Measurements from ENCODE around the gene CEP112. TPM values are rescaled to one million over a fixed set of nuclear protein-coding genes. Genes with fewer than 3 reads are reported as not detected.
"Not testable (repeated sequence)": the region's sequence is repeated elsewhere in the genome, so short reads cannot be mapped to it uniquely, and the experiment has no call there.

The CEP112 gene
- total RNA-seq, 1 donor from 2014 or later: 5.1 TPM

DNA sequence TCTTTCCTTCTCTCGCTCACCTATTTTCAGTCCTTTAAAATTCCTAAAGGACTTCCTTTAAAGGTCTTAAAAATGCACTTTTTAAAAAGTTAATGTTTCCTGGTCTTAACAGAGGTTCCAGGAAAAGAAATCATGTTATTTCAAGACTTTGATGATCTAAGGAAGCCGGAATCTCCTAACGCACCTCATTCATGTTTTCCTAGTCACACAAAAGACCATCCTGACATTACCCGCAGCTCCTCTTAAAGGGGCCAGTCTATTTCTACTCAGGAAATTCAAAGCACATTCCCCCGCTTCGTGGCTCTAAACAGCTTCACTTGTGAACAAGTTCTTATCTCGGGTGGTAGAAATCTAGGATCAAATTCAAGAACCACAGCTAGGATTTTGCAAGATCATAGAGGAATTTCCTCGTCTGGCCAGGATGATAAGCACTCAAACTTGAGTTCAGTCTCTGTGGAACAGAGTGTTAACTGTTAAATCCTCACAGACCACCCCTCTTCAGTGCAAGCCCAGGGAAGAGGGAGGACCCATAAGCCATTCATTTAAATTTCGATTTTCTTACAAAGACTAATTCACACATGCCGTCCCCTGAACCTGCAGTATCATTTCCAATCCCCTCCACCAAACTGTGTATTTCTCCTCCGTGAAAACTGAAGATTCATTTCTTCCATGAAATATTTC, 493.4 kb downstream of the CEP112 start:
- intact Hi-C loops (cut with micrococcal nuclease): no loop called here

DNA sequence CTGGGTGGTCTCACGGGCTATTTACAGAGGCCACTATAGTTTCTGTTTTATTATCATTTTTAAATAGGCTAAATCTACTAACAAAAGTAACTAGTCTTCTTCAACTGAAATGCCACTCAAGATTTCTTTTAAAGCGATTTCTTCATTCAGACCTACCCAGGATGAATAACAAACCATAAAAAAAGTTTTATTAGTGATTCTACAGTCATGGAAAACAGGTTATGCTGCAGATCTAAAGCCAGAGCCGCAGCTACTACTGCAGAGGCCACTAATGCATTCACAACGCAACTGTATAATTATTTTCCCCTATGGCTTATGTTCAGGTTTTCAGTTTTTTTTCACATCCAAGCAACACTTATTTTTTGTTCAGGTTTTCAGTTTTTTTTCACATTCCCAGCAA, 494.3 kb downstream of the CEP112 start:
- intact Hi-C loops (cut with micrococcal nuclease): no loop called here

DNA sequence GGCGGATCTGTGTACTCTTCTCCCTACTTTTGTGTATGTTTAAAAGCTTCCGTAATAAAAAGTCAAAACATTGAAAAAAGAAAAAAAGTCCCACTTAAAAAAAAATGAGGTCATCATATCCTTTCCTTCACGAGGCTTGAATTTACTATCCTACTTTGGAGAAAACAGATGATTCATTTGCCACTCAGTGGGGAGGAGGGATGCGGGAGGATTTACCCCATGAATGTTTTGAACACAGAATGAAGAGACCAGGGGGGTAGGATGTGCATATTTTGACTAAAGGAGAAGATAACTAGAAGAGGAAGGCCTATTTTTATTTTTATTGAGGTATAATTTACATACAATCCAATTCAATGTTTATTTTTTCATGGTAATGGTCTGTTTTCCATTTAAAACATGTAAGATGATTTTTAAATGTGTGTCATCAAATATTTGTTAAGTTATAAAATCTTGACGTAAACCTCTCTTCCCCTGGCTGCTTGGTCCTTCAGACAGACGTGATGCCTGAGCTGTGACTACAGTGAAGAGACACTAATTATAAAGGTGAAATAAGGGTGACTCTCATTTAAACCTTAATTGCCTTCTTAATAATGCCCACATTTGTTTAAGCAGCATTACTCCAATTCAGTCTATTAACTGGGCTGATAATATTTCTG, 495.1 kb downstream of the CEP112 start:
- intact Hi-C loops (cut with micrococcal nuclease): no loop called here

DNA sequence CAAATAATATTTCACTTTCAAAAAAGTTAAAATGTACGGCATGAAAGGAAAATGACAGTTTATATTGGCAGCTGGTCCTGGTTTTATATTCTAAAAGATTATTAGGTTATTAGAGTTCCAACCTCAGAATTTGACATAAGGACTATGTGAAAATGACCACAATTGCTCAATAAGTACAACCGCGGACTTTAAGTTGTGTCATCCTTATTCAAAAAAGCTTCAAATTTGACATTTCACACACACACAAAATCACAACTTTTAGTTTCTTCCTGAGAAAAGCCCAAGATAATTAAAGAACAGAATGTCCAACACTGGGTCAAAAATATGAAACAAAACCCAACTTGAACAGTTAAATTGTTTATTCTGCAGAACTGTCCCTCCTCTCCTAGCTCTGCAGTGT, 497.3 kb downstream of the CEP112 start:
- intact Hi-C loops (cut with micrococcal nuclease): no loop called here

DNA sequence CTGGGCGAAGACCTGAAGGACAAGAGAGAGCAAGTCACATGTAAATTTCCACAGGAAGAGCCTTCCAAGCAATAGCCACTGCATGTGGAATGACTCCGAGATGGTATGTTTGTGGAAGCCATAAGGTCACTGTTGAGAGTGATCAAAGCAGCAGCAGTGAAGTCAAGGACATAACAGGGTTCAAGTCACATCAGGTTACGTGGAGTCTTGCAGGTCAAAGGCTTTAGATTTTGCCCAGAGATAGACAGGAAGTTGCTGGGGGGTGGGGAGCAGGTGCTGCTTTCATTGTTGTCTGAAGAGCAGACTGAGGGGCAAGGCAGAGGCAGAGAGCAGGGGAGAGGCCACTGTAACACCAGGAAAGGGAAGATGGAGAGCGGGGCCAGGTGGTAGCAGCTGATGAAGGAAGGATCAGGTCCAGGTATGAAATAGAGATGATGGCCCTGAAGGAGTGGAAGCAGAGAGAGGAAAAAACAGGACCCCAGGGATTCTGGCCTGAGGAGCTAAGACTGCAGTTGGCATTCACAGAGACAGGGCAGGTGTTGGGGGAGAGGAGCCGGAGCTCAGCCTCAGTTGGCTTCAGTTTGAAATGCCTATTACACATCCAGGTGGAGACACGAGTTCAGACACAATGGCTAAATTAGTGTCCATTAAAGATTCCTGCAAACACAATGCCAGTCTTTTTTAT, 501.2 kb downstream of the CEP112 start:
- intact Hi-C loops (cut with micrococcal nuclease): no loop called here

DNA sequence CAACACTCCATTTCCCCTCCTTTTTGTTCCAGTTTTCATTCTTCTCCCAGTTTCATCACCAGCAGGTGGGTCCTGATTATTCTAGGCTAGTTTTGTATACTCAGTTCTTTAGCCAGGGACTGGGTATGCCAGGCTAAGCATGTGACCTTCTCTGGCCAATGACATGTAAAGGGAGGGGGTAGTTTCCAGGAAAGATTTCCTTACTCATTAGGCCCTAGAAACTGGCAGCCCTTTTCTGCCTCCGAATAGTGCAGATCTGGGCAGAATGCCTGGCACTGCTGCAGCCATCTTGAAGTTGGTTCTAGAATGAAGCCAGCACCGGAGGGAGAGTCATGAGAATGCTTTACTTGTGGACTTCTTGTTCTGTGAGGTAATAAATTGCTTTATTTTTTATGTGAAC, 503.6 kb downstream of the CEP112 start:
- intact Hi-C loops (cut with micrococcal nuclease): no loop called here

DNA sequence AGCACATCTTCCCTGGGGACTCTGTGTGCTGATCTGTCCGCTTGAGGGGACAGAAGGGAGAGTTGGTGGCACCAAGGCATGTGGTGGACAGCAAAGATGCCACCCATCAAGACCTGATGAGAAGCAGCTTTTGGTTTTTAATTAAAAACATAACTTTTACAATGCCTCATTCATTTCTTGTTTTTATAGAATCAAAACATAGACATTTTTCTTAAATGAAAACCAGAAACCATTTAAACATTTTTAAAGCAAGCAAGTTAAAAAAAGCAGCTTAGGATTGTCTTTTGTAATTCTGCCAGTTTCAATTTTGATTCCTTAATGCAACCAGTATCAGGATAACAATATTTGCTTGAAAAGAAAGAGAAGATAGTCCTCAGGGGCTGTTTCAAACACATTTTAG, 506.8 kb downstream of the CEP112 start:
- intact Hi-C loops (cut with micrococcal nuclease): no loop called here

DNA sequence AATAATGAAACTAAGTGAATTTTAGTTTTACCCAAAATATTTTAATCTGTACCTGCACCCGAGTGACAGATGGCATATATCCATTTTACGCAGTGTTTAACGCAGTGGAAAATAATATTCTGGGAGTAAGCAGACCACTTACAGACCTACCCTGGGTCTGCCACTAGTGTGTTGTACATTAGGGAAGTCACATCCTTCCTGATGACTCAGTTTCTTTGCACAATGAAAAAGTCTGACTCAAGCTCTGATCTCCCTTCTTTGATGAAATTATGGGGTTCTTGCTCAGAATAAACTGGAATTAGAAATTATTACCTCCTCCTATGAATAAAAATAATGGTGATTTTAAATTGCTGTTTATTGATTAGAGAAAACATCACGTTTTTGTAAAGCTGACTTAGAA, 507.3 kb downstream of the CEP112 start:
- intact Hi-C loops (cut with micrococcal nuclease): no loop called here

DNA sequence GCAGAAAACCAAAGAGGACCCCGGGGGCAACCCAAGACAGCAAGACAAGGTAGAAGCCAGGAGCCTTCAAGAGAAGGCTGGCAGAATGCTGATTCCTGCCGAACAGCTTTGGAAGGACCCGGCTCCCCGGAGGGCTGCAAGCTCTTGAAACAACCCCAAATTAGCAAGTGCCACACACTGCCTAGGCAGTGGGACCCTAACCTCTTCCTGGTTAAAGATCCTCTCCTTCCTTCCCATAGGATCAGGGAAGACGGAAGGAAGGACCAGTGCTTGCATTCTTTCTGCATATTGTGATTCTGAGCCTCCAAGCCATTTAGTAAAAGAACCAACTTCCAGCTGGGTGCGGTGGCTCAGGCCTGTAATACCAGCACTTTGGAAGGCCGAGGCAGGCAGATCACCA, 508.5 kb downstream of the CEP112 start:
- intact Hi-C loops (cut with micrococcal nuclease): no loop called here

DNA sequence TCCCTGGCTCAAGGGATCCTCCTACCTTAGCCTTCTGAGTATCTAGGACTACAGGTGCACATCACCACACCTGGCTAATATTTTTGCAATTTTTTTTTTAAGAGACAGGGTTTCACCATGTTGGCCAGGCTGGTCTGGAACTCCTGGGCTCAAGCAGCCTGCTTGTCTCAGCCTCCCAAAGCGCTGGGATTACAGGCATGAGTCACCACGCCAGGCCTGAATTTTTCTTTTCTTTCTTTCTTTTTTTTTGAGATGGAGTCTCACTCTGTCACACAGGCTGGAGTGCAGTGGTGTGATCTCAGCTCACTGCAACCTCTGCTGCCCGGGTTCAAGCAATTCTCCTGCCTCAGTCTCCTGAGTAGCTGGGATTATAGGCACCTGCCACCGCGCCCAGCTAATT, 510.2 kb downstream of the CEP112 start:
- intact Hi-C loops (cut with micrococcal nuclease): not testable (repeated sequence)

DNA sequence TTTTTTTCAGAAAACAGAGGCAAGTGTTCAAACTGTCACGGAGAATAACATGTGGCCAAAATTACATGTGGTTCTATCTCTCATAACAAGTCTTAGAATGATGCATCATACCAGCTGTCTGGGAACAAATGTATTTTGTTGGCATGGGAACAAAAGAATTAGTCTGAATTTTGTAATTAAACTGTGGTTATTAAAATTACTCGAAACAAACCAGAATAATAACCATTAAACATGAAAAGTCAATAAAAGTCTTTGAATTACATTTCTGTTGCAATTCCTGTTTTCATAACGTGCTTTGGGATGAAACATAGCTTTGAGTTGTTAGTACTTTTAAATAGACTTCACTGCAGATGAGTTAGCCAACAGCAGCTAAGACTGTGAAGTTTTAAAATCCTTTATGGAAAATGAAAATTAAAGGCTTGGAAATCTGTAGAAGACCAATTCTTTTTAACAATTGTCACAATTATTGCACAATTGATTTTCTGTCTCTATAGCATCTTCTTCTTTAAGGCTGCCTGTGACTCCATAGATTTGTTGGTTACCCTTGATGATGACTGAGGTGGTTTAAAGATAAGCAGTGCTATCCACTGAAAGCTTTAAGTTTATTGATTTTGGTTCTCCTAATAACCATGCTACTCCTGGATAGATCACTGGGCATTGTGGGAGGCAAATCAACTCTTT, 512.6 kb downstream of the CEP112 start:
- intact Hi-C loops (cut with micrococcal nuclease): no loop called here

DNA sequence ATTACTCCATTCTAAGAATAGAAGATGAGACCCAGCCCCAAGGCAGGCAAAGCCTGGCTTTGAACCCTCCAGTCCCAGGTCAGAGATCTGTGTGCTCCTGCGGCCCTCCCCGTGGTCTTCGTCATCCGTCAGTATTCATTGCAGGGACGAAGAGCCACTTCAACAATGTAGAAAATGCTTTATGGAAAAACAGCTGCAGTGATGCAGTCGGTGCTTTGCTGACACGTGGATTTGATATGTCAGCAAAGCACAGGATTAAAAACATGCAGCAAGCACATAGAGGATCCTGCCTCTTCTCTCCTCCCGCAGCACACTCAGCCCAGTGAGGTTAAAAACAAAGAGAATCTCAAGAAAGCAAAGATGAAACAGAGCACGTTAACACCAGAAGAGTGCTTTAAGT, 513.4 kb downstream of the CEP112 start:
- intact Hi-C loops (cut with micrococcal nuclease): no loop called here

DNA sequence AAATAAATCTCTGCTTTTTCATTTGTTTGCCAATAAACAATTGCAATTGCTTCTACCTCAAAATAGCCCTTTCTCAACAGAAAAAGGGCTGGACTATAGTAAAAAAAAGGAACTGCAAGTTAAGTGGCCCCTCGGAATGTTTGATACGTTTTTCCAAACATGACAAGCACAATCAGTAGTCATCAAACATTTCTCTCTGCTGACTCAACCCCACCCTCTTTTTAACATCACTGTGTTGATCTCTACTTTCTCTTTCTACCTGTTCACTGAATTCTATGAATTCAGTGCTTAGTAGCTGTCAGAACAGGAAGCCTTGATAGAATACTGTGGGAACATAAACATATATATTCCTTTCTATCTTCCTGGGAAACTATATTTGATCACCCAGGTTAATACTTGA, 514.0 kb downstream of the CEP112 start:
- intact Hi-C loops (cut with micrococcal nuclease): no loop called here

DNA sequence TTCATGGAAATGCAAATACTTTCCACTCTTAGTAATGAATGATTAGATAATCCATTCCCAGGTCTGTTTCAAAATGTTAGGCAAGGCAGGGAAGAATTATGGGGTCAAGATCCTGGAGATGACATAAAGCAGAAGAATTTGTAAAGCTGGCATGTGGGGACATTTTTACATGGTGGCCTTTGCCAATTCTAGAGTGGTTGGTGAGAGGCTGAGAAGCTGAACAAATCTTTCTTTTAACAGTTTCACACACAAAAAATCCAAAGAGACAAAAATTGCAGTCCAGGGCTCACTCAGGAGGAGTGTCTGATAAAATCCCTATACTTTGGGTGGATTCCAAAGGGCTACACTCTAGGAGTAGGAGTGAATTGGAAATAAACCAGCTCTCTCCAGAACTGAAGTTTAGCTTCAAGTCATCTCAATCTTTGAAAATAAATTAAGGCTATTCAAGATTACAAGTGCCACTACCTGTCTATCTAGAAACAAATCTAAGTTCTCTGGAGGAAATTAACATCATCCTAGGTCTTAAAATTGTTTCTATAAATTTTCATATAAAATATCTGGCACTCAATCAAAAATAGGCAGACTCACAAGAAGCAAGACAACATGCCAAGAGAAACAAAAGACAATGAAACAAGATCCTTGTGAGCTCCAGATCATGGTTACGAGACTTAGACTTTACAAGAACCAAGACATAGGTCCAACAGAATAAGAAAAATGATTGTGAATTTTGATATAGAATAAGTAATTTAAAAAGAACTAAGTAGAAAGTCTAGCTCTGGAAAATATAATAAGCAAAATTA, 517.5 kb downstream of the CEP112 start:
- intact Hi-C loops (cut with micrococcal nuclease): no loop called here

DNA sequence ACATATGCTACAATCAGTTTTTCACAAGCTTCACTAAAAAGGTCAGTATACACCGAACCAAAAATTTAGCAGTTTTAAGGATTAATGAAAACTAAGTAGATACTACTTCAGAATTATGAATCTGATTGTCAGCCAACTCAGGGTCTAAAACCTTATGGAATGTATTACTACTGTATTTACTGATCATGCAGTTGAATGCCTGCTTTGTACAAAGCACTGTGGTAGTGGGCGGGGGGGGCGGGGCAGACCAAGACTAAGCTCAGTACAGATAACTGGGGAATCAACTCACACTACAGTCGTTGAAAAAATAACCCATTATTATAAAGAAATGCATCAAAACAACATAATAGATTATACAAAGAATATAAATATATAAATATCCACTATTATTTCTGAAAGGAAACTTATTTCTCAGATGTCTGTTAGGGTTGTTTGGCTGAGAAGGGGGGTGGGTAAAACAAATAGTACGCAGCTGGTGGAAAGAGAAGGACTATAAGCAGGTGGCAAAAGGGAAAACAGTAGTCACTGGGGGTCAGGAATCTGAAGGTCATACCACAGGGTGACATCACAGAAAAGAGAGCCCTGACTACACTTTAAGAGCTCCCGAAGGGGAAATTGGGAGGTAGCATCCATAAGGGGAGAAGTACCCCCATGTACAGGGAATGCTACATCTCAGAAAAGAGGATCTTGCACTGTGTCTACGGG, 521.1 kb downstream of the CEP112 start:
- intact Hi-C loops (cut with micrococcal nuclease): no loop called here

DNA sequence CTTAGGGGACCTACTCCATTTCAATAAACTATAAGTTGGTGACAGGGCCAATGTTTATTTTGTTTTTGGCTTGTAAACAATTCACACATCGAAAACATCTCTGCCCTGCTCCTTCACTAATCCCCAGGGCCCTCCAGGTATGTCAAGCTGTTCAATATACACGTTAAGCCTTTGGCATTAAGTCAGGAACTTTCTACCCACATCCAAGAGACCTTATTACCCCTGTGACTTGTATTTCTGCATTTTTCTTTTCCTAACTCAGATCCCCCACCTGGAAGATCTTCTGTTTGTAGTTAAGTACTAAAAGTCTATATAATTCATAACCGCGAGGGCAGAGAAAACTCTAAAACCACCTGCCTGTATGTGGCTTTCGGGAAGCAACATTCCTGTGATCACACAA, 523.7 kb downstream of the CEP112 start:
- intact Hi-C loops (cut with micrococcal nuclease): no loop called here

DNA sequence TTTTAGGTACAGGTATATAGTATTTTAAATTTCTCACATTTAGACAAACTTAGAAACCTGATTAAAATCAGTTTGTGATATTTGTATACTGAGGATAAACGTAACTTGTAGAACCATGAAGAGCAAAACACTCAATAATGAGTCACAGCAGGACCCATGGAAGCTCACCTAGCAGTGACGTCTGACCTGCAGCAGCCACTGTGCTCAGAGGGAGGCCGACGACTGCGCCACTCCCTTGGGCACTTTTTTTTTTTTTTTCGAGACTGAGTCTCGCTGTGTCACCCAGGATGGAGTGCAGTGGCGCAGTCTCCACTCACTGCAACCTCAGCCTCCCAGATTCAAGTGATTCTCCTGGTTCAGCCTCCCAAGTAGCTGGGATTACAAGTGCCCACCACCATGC, 524.3 kb downstream of the CEP112 start:
- intact Hi-C loops (cut with micrococcal nuclease): no loop called here

DNA sequence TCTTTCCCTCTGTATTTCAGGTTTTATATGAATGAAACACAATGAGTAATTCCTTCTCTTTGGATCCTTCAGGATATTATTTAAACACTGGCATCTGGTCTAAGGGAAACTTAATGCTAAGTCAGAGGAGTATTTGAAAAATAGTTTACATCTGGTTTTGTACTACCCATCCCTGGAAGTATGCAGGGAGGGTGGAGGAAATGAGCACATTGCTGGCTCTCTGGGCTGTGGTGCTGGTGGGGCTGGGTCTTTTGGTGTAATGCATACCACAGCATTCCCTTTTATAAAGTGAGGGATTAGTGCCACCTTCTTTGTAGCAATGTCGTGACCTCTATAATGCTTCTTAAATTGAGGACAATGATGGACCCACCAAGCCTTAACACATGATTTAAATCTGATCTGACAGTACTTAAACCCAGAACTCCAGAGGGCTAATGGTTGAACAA, 525.0 kb downstream of the CEP112 start:
- intact Hi-C loops (cut with micrococcal nuclease): no loop called here

DNA sequence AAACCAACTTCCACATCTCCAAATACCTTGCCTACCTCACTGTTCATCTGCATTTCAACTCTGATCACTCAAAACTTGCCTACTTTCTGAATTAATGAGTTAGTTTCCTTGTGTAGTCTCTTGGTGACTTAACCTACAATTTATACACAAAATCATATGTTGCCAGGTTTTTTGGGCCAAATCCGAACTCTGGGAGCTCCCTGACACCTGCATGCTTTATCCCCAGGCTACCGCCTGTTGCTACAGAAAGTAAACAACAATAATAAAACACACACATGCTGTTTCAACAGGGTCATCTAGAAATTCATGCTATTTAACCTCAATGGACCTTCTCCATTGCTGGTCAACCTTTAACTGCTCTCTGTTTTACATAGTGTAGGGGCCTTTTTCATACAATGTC, 526.0 kb downstream of the CEP112 start:
- intact Hi-C loops (cut with micrococcal nuclease): no loop called here

DNA sequence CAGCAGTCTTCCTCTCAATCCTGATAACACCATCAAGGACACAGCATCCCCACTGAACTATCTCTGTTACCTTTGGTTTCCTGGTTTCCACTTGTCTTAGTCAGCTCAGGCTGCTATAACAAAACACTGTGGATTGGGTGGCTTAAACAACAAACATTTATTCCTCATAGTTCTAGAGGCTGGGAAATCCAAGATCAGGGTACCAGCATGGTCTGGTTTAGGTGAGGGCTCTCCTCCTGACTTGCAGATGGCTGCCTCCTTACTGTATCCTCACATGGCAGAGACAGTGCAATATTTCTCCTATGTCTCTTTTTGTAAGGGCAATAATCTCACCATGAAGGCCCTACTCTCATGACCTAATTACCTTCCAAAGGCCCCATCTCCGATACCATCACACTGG, 527.2 kb downstream of the CEP112 start:
- intact Hi-C loops (cut with micrococcal nuclease): no loop called here

DNA sequence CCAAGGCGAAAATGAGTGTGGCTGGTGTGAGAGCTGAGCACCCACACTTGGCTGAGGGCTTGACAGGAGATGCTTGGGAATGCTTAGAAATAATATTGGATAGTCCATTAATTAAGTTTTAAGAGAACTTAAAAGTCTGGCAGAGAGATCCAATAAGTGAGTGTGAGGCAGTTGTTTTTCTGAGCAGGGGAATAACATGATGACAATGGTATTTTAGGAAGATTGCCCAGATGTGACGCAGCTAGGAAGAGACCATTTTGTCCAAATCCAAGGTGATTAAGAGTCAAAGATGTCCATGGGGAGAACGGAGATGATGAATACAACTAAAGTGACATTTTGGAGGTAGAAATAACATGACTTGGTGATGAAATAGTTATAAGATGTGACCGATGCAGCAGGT, 527.7 kb downstream of the CEP112 start:
- intact Hi-C loops (cut with micrococcal nuclease): no loop called here
